Mononuclear cell (primary cell): Measurements from ENCODE around the gene MYO1A. TPM values are rescaled to one million over a fixed set of nuclear protein-coding genes. Genes with fewer than 3 reads are reported as not detected.

Source experiments
- H3K27me3 ChIP-seq: 2 replicates; pipeline ENCODE4 v1.6.0; 2011; ENCODE audit warnings: low read length, control low read depth; ENCODE audit not compliant: insufficient read depth
- H3K4me1 ChIP-seq: 2 replicates; pipeline ENCODE4 v1.5.1; 2011; ENCODE audit warnings: mild to moderate bottlenecking, low read length, control low read depth; ENCODE audit not compliant: insufficient read depth
- H3K4me3 ChIP-seq: 2 replicates; pipeline ENCODE4 v1.5.1; 2011; ENCODE audit warnings: mild to moderate bottlenecking, low read length, moderate library complexity
- H3K9me3 ChIP-seq: 2 replicates; pipeline ENCODE4 v1.5.1; 2011; ENCODE audit warnings: low read depth, mild to moderate bottlenecking, control low read depth, low read length
- total RNA-seq: library from RNA; depleted of rRNA; stranded (reverse); fragments of >200 nt; gene quantifications from one replicate; pipeline ENCODE4 v1.2.3, GENCODE V29; 2012

The MYO1A gene
- total RNA-seq, result 0.31 TPM

- Histone ChIP-seq H3K9me3 (no peaks in the 10 kb centered on the region), H3K4me3 (no peak within 1 kb of the TSS), H3K27me3 (no peaks in the 10 kb centered on the region), H3K4me1 (peaks cover 41% of the 10 kb centered on the region)
Observed at GRCh38 chr12:57049890-57050289, at the start of gene MYO1A. TSS of gene MYO1A (minus strand) at chr12:57050129. CDS start at chr12:57048323, 1,806 bp downstream.

- H3K4me3 ChIP-seq, result no peak overlapping the region
Observed at GRCh38 chr12:57099047-57099714, 49.3 kb upstream of the MYO1A start.

GRCh38 chr12:57098546-57098945 lies 48.6 kb upstream of the MYO1A start:
- H3K4me1 ChIP-seq, result peaks cover 27% of the 10 kb centered on the region
- no peaks in the 10 kb centered on the region for H3K27me3 ChIP-seq
- H3K9me3 ChIP-seq, result no peaks in the 10 kb centered on the region
- H3K4me3 ChIP-seq, result no peak overlapping the region

More at GRCh38 chr12:57099047-57099714, 49.3 kb upstream of the MYO1A start:
- H3K4me1 ChIP-seq, result peaks cover 21% of the 10 kb centered on the region
- H3K27me3 ChIP-seq, result no peaks in the 10 kb centered on the region
- H3K9me3 ChIP-seq, result no peaks in the 10 kb centered on the region

DNA sequence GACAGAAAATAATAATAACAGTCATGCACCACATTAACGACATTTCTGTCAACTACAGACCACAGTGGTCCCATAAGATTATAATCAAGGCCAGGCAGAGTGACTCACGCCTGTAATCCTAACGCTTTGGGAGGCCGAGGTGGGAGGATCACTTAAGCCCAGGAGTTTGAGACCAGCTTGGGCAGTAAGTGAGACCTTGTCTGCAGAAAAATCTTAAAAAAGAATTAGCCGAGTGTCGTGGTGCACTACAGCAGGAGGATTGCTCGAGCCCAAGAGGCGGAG lies 47.6 kb upstream of the MYO1A start:
- H3K9me3 ChIP-seq, result no peaks in the 10 kb centered on the region
- no peaks in the 10 kb centered on the region for H3K27me3 ChIP-seq
- peaks cover 24% of the 10 kb centered on the region for H3K4me1 ChIP-seq
- H3K4me3 ChIP-seq, result no peak overlapping the region

- peaks cover 23% of the 10 kb centered on the region for H3K4me1 ChIP-seq
- H3K27me3 ChIP-seq, result no peaks in the 10 kb centered on the region
- H3K9me3 ChIP-seq, result no peaks in the 10 kb centered on the region
- no peak overlapping the region for H3K4me3 ChIP-seq
Observed at GRCh38 chr12:57096748-57097553, 47.0 kb upstream of the MYO1A start.

- H3K4me3 ChIP-seq, result no peak overlapping the region
- H3K9me3 ChIP-seq, result no peaks in the 10 kb centered on the region
- H3K4me1 ChIP-seq, result peaks cover 23% of the 10 kb centered on the region
- no peaks in the 10 kb centered on the region for H3K27me3 ChIP-seq
Observed at GRCh38 chr12:57096099-57096572, 46.2 kb upstream of the MYO1A start.

- Histone ChIP-seq H3K4me1 (peaks cover 30% of the 10 kb centered on the region), H3K9me3 (no peaks in the 10 kb centered on the region), H3K27me3 (no peaks in the 10 kb centered on the region), H3K4me3 (no peak overlapping the region)
Observed at GRCh38 chr12:57095440-57095839, 45.5 kb upstream of the MYO1A start.

DNA sequence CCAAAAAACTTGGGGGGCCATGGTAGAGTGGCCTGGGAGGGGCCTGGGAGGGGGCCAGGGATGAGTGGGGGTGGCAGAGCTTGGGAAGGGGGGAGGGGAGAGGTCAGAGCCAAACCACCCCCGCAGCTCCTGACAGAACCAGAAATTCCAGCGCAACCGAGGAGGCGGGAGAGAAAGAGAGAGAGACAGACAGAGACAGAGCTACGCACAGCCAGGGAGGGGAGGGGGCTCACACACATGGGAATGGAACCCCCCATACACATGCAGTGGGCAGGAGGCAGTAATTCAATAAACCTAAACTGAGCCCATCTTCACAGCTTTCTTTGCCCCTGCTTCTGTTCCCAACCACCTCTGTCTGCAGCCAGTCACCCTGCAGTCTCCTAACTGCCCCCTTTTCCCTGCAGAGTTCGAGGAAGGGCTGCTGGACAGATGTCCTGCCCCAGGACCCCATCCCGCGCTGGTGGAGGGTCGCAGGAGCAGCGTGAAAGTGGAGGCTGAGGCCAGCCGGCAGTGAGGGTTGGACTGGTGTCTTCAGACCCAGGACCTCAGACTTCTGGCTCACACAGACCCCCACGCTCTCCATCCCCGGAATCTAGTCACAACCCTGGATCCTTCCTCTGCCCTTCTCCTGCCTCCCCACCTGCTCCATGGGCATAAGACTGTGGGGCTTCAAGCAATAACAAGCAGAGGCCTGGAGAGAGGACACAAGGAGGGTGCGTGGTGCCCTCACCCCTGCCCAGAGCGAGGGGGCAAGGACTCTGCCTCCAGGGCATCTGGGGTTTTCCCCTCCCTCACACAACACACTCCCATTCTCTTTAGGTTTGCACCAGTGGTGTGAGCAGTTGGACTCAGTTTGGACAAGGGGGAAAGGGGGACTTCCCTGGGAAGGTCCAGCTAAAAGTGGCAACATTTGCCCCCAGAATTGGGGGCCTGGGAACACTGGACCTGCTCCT lies 44.6 kb upstream of the MYO1A start:
- no peaks in the 10 kb centered on the region for H3K9me3 ChIP-seq
- no peaks in the 10 kb centered on the region for H3K27me3 ChIP-seq
- no peak overlapping the region for H3K4me3 ChIP-seq
- H3K4me1 ChIP-seq, result peaks cover 39% of the 10 kb centered on the region

DNA sequence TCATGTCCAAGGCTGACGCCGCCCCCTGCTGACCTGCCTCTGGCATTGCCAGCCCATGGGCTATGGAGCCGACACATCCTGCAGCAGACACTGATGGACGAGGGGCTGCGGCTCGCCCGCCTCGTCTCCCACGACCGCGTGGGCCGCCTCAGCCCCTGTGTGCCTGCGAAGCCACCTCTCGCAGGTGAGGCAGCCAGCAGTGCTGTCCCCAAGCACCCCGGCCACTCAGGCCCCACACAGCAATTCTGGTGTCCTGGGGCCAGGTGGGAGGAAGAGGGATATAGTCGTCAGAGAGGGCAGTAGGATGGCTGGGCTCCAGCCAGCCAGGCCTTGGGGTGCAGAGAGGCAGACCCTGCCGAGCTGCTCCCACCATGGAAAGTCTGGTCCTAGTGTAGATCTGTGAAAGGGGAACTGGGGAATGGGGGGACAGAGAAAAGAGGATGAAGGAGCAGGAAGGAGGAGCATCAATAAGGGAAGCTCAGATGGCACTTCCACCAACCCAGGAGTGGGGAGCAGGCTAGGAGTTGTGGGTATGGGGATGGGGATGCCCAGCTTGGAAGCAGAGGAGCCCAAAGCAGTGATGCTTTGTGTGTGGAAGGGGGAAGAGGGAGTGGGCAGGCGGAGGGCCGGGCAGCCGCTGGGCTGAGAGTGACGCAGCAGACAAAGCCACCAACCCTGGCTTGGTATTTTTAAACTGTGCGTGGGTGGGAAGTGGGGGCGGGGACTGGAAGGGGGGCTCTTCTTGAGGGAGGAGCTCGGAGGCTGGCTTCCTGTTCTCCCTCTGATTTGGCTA lies 43.7 kb upstream of the MYO1A start:
- no peaks in the 10 kb centered on the region for H3K27me3 ChIP-seq
- H3K4me3 ChIP-seq, result no peak overlapping the region
- peaks cover 40% of the 10 kb centered on the region for H3K4me1 ChIP-seq
- H3K9me3 ChIP-seq, result no peaks in the 10 kb centered on the region

GRCh38 chr12:57092876-57093414 lies 43.0 kb upstream of the MYO1A start:
- H3K4me3 ChIP-seq, result no peak overlapping the region
- peaks cover 45% of the 10 kb centered on the region for H3K4me1 ChIP-seq
- H3K27me3 ChIP-seq, result no peaks in the 10 kb centered on the region
- H3K9me3 ChIP-seq, result no peaks in the 10 kb centered on the region

DNA sequence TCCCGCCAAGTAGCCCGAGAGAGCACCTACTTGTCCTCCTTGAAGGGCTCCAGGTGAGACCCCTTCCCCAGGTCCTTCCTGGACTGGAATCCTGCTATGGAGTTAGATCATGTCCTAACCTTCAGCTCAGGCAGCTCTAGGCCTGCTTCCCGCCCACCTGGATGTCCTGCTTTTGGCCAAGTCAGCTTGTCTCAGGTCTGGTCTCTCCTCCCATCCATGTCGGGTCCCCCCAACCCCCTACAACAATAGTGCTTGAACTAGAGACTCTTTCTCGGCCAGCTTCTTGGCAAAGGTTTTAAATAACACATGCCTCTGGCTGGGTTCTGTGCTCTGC lies 42.6 kb upstream of the MYO1A start:
- no peak overlapping the region for H3K4me3 ChIP-seq
- H3K27me3 ChIP-seq, result no peaks in the 10 kb centered on the region
- H3K4me1 ChIP-seq, result peaks cover 47% of the 10 kb centered on the region
- H3K9me3 ChIP-seq, result no peaks in the 10 kb centered on the region

- H3K27me3 ChIP-seq, result no peaks in the 10 kb centered on the region
- no peak overlapping the region for H3K4me3 ChIP-seq
- H3K9me3 ChIP-seq, result no peaks in the 10 kb centered on the region
- peaks cover 48% of the 10 kb centered on the region for H3K4me1 ChIP-seq
Observed at GRCh38 chr12:57091638-57092528, 42.0 kb upstream of the MYO1A start.

- no peaks in the 10 kb centered on the region for H3K9me3 ChIP-seq
- no peak overlapping the region for H3K4me3 ChIP-seq
- H3K4me1 ChIP-seq, result peaks cover 56% of the 10 kb centered on the region
- no peaks in the 10 kb centered on the region for H3K27me3 ChIP-seq
Observed at GRCh38 chr12:57090924-57091637, 41.2 kb upstream of the MYO1A start.
